ENCODE measurements around the gene NUBP2. TPM values are rescaled to one million over a fixed set of nuclear protein-coding genes. Genes with fewer than 3 reads are reported as not detected.

The NUBP2 gene
- total and polyA plus RNA-seq, 2 experiments from 2014 or later, result 79.4 to 175 TPM

DNA sequence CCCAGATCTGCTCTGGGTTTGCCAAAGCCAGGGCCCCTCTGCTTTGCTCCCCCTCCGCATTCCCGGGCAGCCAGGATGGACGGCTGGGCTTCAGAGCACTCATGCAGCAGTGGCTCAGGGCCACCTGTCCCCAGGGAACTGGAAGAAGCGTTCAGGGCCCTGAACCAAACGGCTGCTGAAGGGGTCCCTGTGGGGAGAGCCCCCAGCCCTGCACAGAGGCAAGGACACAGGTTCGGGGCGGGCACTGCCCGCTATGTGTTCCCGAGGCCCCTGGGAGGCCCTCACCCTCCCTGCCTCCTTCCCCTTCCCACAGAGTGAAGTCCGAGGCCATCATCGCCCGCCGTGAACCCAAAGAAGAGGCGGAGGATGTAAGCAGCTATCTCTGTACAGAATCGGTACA, 21.8 kb upstream of the NUBP2 start:
- H3K4me1 Mint-ChIP-seq, result no peaks in the 10 kb centered on the region
- no peak overlapping the region for H3K27ac Mint-ChIP-seq
- no peak for TF ChIP-seq CREB1 (CRISPR knock-in tag; IDR thresholded peaks at IDR 0.05; ENCODE audit: low read depth)
- no peak for TF ChIP-seq EZH2 (IDR thresholded peaks at IDR 0.05; ENCODE audit: low read depth, unreplicated experiment)
- TF ChIP-seq ZNF114 (CRISPR knock-in tag; IDR thresholded peaks at IDR 0.05), result no peak
- no peaks in the 10 kb centered on the region for H3K79me2 ChIP-seq (replicated peaks; ENCODE audit: insufficient read depth)
- no peak overlapping the region for H3K27ac ChIP-seq (ENCODE audit: low read depth)
- H3K27me3 Mint-ChIP-seq (ENCODE audit: insufficient read depth, low read depth, poor library complexity), result peaks cover 10% of the 10 kb centered on the region
- no peaks in the 10 kb centered on the region; the same call in 1 of the 2 replicates for H3K4me1 ChIP-seq (ENCODE audit: insufficient read depth)
- H3K9me2 ChIP-seq (ENCODE audit: insufficient read depth), result no peaks in the 10 kb centered on the region
- H3K4me3 ChIP-seq, result no peak overlapping the region
- no peaks in the 10 kb centered on the region for H3K27me3 ChIP-seq (ENCODE audit: insufficient read depth)
- no peak overlapping the region for H2AFZ ChIP-seq
- H3K36me3 Mint-ChIP-seq (ENCODE audit: low read depth), result peaks cover 8% of the 10 kb centered on the region
- no peak for DNase-seq (ENCODE audit: low spot score)
- 0 out of 2 replicates have a peak, but pooled peaks cover 3% of the 10 kb centered on the region for H3F3A ChIP-seq (replicated peaks; ENCODE audit: low read depth)
- no peaks in the 10 kb centered on the region; the same call in 2 of the 3 replicates for H3K9me3 Mint-ChIP-seq
- H3K4me2 ChIP-seq, result no peak overlapping the region
- no peak overlapping the region; the same call in 2 of the 3 replicates for H3K4me3 Mint-ChIP-seq
- H3K36me3 ChIP-seq (ENCODE audit: insufficient read depth), result no peaks in the 10 kb centered on the region
- ATAC-seq, result no peak
- no peaks in the 10 kb centered on the region for H4K20me1 ChIP-seq (replicated peaks; ENCODE audit: insufficient read depth)

DNA sequence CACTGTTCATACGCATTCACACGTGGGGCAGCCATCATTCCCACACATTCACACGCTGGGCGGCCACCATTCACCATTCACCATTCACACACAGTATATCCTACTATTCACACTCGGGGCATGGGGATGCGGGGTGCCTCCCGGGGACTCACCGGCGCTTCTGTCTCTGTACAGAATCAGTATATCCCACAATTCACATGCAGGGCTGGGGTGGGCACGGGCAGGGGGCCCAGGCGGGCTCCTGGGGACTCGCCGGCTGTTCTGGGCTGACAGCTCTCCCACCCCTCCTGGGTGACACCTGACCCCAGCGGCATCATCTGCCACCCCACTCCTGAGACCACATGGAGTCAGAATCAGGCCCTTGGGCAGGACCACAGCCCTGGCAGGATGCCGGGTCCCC, 21.0 kb upstream of the NUBP2 start:
- Histone ChIP-seq H3K4me1 (ENCODE audit: insufficient read depth) (no peaks in the 10 kb centered on the region; the same call in 1 of the 2 replicates), H3K27ac (ENCODE audit: low read depth) (no peak overlapping the region), H4K20me1 (replicated peaks; ENCODE audit: insufficient read depth) (no peaks in the 10 kb centered on the region), H3K79me2 (replicated peaks; ENCODE audit: insufficient read depth) (no peaks in the 10 kb centered on the region), H3K4me2 (no peak overlapping the region), H2AFZ (no peak overlapping the region), H3K4me3 (no peak overlapping the region), H3K36me3 (ENCODE audit: insufficient read depth) (no peaks in the 10 kb centered on the region), H3K9me2 (ENCODE audit: insufficient read depth) (no peaks in the 10 kb centered on the region), H3K27me3 (ENCODE audit: insufficient read depth) (no peaks in the 10 kb centered on the region), H3F3A (replicated peaks; ENCODE audit: low read depth) (0 out of 2 replicates have a peak, but pooled peaks cover 3% of the 10 kb centered on the region)
- no peak for ATAC-seq
- H3K36me3 Mint-ChIP-seq (ENCODE audit: low read depth), result peaks cover 8% of the 10 kb centered on the region
- no peak overlapping the region for H3K4me3 Mint-ChIP-seq
- peaks cover 8% of the 10 kb centered on the region for H3K27me3 Mint-ChIP-seq (ENCODE audit: insufficient read depth, low read depth, poor library complexity)
- DNase-seq (ENCODE audit: low spot score), result no peak
- H3K4me1 Mint-ChIP-seq, result no peaks in the 10 kb centered on the region
- no peak overlapping the region for H3K27ac Mint-ChIP-seq
- no peaks in the 10 kb centered on the region; the same call in 2 of the 3 replicates for H3K9me3 Mint-ChIP-seq
- TF ChIP-seq ZNF331 (CRISPR knock-in tag; IDR thresholded peaks at IDR 0.05; ENCODE audit: low read depth), result no peak
- TF ChIP-seq, protein P1, sequence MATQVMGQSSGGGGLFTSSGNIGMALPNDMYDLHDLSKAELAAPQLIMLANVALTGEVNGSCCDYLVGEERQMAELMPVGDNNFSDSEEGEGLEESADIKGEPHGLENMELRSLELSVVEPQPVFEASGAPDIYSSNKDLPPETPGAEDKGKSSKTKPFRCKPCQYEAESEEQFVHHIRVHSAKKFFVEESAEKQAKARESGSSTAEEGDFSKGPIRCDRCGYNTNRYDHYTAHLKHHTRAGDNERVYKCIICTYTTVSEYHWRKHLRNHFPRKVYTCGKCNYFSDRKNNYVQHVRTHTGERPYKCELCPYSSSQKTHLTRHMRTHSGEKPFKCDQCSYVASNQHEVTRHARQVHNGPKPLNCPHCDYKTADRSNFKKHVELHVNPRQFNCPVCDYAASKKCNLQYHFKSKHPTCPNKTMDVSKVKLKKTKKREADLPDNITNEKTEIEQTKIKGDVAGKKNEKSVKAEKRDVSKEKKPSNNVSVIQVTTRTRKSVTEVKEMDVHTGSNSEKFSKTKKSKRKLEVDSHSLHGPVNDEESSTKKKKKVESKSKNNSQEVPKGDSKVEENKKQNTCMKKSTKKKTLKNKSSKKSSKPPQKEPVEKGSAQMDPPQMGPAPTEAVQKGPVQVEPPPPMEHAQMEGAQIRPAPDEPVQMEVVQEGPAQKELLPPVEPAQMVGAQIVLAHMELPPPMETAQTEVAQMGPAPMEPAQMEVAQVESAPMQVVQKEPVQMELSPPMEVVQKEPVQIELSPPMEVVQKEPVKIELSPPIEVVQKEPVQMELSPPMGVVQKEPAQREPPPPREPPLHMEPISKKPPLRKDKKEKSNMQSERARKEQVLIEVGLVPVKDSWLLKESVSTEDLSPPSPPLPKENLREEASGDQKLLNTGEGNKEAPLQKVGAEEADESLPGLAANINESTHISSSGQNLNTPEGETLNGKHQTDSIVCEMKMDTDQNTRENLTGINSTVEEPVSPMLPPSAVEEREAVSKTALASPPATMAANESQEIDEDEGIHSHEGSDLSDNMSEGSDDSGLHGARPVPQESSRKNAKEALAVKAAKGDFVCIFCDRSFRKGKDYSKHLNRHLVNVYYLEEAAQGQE (IDR thresholded peaks at IDR 0.05; ENCODE audit: unreplicated experiment), result no peak
- TF ChIP-seq ZNF114 (CRISPR knock-in tag; IDR thresholded peaks at IDR 0.05), result no peak
- TF ChIP-seq NANOG (IDR thresholded peaks at IDR 0.05; ENCODE audit: borderline replicate concordance), result no peak
- no peak for TF ChIP-seq EZH2 (IDR thresholded peaks at IDR 0.05; ENCODE audit: low read depth, unreplicated experiment)
- TF ChIP-seq STAT1 (IDR thresholded peaks at IDR 0.05; ENCODE audit: unreplicated experiment), result no peak
- TF ChIP-seq, protein P2, sequence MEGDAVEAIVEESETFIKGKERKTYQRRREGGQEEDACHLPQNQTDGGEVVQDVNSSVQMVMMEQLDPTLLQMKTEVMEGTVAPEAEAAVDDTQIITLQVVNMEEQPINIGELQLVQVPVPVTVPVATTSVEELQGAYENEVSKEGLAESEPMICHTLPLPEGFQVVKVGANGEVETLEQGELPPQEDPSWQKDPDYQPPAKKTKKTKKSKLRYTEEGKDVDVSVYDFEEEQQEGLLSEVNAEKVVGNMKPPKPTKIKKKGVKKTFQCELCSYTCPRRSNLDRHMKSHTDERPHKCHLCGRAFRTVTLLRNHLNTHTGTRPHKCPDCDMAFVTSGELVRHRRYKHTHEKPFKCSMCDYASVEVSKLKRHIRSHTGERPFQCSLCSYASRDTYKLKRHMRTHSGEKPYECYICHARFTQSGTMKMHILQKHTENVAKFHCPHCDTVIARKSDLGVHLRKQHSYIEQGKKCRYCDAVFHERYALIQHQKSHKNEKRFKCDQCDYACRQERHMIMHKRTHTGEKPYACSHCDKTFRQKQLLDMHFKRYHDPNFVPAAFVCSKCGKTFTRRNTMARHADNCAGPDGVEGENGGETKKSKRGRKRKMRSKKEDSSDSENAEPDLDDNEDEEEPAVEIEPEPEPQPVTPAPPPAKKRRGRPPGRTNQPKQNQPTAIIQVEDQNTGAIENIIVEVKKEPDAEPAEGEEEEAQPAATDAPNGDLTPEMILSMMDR (conservative IDR thresholded peaks at IDR 0.05; ENCODE audit: low read depth in 2 of 2), result no peak
- TF ChIP-seq CREB1 (CRISPR knock-in tag; IDR thresholded peaks at IDR 0.05; ENCODE audit: low read depth), result no peak
- TF ChIP-seq, protein P3, sequence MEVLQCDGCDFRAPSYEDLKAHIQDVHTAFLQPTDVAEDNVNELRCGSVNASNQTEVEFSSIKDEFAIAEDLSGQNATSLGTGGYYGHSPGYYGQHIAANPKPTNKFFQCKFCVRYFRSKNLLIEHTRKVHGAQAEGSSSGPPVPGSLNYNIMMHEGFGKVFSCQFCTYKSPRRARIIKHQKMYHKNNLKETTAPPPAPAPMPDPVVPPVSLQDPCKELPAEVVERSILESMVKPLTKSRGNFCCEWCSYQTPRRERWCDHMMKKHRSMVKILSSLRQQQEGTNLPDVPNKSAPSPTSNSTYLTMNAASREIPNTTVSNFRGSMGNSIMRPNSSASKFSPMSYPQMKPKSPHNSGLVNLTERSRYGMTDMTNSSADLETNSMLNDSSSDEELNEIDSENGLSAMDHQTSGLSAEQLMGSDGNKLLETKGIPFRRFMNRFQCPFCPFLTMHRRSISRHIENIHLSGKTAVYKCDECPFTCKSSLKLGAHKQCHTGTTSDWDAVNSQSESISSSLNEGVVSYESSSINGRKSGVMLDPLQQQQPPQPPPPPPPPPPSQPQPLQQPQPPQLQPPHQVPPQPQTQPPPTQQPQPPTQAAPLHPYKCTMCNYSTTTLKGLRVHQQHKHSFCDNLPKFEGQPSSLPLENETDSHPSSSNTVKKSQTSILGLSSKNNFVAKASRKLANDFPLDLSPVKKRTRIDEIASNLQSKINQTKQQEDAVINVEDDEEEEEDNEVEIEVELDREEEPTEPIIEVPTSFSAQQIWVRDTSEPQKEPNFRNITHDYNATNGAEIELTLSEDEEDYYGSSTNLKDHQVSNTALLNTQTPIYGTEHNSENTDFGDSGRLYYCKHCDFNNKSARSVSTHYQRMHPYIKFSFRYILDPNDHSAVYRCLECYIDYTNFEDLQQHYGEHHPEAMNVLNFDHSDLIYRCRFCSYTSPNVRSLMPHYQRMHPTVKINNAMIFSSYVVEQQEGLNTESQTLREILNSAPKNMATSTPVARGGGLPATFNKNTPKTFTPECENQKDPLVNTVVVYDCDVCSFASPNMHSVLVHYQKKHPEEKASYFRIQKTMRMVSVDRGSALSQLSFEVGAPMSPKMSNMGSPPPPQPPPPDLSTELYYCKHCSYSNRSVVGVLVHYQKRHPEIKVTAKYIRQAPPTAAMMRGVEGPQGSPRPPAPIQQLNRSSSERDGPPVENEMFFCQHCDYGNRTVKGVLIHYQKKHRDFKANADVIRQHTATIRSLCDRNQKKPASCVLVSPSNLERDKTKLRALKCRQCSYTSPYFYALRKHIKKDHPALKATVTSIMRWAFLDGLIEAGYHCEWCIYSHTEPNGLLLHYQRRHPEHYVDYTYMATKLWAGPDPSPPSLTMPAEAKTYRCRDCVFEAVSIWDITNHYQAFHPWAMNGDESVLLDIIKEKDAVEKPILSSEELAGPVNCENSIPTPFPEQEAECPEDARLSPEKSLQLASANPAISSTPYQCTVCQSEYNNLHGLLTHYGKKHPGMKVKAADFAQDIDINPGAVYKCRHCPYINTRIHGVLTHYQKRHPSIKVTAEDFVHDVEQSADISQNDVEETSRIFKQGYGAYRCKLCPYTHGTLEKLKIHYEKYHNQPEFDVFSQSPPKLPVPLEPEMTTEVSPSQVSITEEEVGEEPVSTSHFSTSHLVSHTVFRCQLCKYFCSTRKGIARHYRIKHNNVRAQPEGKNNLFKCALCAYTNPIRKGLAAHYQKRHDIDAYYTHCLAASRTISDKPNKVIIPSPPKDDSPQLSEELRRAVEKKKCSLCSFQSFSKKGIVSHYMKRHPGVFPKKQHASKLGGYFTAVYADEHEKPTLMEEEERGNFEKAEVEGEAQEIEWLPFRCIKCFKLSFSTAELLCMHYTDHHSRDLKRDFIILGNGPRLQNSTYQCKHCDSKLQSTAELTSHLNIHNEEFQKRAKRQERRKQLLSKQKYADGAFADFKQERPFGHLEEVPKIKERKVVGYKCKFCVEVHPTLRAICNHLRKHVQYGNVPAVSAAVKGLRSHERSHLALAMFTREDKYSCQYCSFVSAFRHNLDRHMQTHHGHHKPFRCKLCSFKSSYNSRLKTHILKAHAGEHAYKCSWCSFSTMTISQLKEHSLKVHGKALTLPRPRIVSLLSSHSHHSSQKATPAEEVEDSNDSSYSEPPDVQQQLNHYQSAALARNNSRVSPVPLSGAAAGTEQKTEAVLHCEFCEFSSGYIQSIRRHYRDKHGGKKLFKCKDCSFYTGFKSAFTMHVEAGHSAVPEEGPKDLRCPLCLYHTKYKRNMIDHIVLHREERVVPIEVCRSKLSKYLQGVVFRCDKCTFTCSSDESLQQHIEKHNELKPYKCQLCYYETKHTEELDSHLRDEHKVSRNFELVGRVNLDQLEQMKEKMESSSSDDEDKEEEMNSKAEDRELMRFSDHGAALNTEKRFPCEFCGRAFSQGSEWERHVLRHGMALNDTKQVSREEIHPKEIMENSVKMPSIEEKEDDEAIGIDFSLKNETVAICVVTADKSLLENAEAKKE (CRISPR knock-in tag; IDR thresholded peaks at IDR 0.05), result no peak
